Stomach (tissue), 4 donors: ENCODE measurements around the gene SEC14L3.

ENCODE experiments used
- CTCF ChIP-seq, 7 experiments: fragments of 450-650 bp in 4 of 7; fragments of 200-600 bp in 3 of 7; sonication (generic) in 3 of 7; IDR thresholded peaks; one replicate each; pipeline ENCODE4 v1.5.1; 2016 to 2019; ENCODE audit warnings: antibody characterized with exemption in 7 of 7, control low read depth in 2 of 7, mild to moderate bottlenecking in 1 of 7
- EP300 ChIP-seq: sonication (generic); formaldehyde crosslinking; IDR thresholded peaks from one replicate; pipeline ENCODE4 v1.6.1; 2017; ENCODE audit warnings: antibody characterized with exemption
- POLR2A ChIP-seq, 4 donors: fragments of 450-650 bp; IDR thresholded peaks; one replicate each; pipeline ENCODE4 v1.6.1; 2016; ENCODE audit warnings: antibody characterized with exemption in 4 of 4, control low read depth in 2 of 4, mild to moderate bottlenecking in 1 of 4, moderate library complexity in 1 of 4
- POLR2AphosphoS5 ChIP-seq, 3 donors: sonication (generic); formaldehyde crosslinking; IDR thresholded peaks; one replicate each; pipeline ENCODE4 v1.6.1; 2016; ENCODE audit warnings: antibody characterized with exemption in 3 of 3

- TF ChIP-seq POLR2A (IDR thresholded peaks at IDR 0.05) = no peak
- no peak for TF ChIP-seq CTCF (IDR thresholded peaks at IDR 0.05)
- no peak for TF ChIP-seq POLR2AphosphoS5 (IDR thresholded peaks at IDR 0.05)
- TF ChIP-seq EP300 = no peak
Observed at GRCh38 chr22:30455075-30455840, 16.6 kb downstream of the SEC14L3 start.
